Stimulated activated CD8-positive, alpha-beta memory T cell treated with anti-CD3 and anti-CD28 coated beads, Interleukin-7, amount 100 ng/mL, for 4 hours (primary cell): ENCODE data around the gene CROT.

Experiments
- DNase-seq, 2 donors: peaks; one replicate each; pipeline ENCODE4 v3.0.0-alpha.2; 2020; ENCODE audit warnings: low read depth in 2 of 2

CROT gene

DNA sequence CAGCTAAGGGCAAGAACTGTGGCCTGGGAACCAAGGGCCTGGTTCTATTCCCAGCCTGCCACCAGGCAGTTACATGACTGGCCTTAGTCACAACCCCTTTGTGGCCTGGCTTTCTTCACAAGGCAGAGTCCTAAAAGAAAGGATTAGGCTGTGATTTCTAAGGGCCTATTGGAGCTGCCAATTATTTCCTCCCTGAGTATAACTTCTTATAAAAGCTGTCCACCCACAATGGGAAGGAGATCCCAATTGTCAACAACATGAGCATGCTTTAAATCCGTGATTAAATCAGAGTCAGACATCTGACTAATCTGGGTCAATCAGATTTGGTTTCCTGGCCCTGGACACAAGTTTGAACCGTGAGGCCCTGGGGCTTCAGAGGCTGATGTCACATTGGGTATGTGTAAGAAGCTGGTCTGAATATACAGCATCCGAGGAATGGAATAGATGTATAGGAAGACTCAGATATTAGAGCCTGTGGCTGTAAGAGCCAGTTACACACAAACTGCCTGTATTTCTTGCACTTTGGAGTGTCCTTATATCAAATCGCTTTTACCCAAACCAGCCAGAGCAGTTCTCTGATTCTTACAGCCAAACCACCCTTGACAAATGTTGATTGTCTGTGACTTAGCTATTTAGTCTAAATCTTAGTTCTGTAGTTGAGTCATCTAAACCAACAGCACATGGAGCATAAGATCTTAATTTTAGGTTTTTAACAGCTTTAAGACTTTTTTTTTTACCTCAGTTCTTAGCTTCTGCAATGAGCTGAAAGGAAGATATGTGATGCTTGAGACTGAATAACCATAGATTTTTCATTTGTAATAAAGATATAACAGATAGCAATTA is 68.7 kb downstream of the CROT start:
- DNase-seq, result no peak

DNA sequence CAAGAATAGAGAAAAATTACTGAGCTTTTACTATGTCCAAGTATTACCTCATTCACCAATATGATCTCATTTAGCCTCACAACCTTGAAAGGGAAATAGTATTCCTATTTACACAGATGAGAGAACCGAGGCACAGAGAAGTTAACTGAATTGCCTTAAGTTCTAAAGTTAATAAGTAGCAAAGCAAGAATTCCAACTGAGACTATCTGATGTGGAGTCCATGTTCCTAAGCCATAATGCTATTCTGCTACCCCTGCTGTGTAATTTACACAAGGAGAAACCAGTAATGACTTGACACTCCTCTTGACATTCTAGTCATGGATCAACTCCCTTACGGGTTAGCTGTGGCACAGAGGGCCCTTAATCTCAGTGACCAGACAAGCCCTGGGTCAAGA is 69.3 kb downstream of the CROT start:
- DNase-seq, result no peak

DNA sequence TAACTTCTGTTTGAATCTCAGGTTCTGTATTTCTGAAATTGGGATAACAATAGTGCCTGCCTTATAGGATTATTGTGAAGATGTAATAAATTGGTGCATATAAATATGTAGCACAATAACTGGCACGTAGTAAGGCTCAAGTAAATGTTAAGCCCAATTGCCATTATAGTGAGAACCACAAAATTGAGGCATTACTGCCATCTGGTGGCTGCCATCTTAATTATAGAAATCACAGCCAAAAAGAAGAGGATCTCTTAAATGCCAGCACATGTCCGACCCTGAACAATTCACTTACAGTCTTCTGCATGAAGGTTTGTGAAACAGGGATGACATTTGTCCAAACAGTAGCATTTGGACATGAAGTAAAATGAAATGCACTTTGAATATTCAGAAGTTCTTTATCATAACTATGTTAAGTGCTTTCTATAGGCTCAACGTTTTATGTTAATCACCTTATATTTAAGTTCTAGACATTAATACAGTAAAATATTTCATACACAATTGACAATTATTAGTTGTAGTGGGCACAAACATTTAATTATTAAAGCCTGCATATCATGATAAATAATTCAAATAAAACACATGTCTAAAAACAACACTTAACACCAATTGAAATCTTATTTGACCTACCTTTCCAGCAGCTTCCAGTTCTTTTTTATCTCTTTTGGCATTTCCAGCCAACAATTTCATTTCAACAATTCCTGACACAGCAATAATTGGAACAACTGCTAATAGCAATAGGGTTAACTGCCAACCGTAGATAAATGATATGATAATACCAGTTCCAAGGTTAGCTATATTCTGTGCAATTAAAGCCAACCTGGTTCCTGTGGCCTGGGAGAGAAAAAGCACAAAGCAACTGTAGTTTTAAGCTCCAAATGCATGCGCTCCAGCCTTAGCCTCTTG is 71.5 kb downstream of the CROT start:
- peak; percentile 6 to 44 for DNase-seq

DNA sequence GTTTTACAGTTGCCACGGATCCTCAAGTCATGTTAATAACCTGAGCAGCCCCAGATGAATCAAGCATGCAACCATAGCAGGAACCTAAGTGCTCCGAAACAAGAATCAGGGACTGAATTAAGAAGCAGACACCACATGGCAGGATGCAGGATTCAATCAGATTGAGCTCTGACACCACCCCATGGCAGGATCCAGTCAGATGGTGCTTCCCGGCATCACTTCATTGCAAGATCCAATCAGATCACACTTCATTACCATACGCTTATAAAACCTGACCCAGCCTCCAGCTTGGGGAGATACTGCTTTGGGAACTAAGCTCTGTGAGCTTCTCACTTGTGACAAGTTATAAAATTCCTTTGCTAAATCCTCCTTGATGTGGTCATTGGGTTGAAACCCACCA is 74.7 kb downstream of the CROT start:
- DNase-seq, result no peak

DNA sequence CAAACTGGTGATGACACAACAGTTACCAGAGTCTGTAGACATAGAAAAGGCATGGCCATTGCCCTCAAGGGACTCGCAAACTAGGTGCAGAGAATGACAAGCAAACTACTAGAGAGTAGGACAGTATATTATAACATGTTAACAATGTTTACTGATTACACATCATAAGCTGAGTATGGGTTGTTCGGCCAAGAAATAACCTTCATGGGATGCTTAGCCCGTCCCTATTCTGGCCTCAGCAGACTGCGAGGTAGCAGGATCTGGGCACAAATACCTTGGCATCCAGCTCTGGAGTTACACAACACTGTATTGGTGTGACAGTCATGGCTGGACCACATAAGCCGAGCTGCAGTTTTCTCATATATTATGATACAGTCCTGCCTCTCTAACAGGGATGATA is 78.6 kb downstream of the CROT start:
- no peak for DNase-seq

DNA sequence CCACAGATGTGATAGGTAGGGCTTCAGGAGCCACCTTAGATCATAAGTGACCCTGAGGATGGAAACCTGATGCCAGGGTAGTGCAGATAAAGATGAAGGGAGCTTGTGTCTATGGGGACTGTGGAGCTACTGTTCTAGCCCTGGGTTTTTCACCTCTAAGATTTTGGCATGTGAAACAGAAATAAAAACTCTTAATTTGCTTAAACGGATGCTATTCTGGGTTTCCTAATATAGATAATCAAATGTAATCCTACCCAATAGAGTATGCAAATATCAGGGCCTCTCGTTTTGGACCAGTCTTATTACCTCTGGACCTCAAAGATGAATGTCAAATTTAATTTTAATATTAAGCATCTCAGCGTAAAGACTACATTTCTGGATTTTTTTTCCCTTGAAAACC is 80.7 kb downstream of the CROT start:
- DNase-seq, result no peak

DNA sequence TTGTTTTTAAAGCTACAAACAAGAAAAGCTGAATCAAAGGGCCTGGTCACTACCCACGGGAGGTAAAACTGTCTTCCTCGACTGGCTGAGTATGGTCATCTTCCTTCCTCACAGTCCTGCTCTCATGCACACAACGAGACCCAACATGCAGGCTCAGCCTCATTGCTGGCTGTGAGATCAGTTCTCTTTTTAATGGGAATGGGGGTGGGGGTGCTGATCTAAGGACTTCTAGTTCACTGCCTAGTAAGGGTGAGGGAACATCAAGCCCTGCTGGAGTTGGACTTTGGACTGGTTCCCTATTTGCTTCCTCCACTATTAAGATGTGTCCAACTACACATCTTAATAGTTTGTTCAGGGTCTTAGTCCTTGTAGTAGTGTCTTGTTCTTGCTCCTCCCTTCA is 81.8 kb downstream of the CROT start:
- DNase-seq, result no peak

DNA sequence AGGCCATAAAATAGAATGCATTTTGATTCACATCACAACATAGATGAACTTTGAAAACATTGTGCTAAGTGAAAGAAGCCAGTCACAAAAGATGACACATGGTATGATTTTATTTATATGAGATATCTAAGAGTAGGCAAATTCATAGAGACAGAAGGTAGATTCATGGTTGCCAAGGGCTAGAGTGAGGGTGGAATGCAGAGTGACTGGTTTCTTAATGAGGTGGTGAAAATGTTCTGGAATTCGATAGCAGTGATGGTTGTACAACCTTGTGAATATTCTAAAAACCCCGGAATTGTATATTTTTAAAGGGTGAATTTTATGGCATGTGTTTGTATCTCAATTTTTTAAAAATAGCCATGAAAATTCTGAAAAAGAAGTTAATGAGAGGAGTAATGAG is 87.1 kb downstream of the CROT start:
- DNase-seq, result no peak

DNA sequence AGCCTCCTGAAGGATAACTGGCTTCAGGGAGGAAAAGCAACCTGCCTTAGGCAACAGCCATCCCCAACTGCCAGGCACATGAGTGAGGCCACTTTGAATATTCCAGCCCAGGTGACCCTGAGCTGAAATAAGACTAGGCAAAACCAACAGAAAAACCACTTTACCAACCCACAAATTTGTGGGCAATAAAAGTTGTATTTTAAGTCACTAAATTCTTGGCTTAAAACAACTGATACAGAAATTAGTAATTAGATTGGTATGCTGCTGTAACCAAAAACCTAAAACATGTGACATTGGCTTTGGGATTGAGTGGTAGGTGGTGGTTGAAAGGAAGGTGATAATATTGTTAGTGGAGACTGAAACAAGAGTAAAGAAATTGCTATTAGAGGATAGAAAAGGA is 90.1 kb downstream of the CROT start:
- no peak for DNase-seq

DNA sequence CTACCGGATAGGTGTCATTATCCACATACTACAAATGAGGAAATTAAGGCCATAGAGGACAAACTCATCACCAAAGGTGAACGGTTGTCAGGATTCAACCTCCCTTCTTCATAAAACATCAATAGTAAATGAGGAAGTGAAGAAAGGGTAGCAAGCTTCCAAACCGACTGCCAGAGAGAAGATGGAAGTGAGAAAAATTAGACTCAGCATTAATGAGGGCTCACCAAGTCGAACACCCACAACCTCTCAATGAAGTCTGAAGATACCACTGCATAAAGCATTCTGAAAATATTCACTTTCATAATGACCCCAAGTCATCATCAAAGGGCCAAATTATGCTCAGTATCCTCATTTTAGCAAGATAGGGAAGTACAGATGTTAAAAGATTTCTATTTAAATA is 100.4 kb downstream of the CROT start:
- no peak for DNase-seq

DNA sequence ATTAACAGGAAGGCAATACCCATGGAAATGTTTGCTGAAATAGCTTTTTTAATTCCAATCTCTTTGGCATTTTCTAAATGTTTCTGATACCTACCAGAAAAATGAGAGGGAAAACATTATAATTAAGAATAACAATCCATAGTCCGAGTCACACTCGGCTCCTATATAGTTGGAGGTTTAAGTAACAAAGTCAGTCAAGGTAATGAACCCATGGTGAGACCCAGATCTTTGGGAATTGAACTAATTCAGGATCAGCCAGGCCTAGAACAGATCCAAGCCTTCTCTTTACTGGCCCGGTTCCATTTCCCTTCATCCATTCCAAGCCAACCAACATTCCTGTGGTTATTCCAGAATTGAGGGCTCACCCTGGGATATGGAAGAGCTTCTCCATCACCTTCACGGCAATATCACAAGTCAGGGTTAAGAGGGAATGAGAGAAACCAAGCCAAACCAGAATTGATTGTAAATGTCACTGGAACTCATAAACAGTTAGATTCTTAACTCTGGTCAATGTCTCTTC is 101.7 kb downstream of the CROT start:
- DNase-seq, result no peak

DNA sequence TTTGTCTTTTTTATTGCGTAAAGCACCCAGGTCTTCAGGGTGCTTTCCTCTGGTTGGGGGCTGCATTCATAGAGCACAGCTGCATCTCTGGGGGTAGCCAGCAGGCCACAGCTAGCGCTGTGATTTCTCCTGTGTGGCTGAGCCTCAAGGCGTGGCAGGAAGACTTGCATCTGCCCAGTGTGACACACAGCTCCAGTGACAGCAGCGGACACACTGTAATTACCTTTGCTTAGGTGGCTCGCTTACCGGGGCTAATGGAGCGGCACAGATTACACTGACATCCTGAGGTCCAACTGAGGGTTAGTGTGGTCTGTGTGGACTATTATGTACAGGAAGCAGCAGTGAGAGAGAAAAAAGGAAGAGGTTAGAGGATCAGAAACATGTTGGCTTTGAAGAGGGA is 102.9 kb downstream of the CROT start:
- no peak for DNase-seq
